Epithelial cell of esophagus (primary cell): ENCODE results near the gene TPCN2.

Experiments
- DNase-seq: peaks from one replicate; pipeline ENCODE4 v3.0.0; 2010; ENCODE audit warnings: low read depth
- H3K4me3 ChIP-seq: 2 replicates; pipeline ENCODE4 v1.5.1; 2011; ENCODE audit warnings: mild to moderate bottlenecking, low read length, control low read depth
- TF ChIP-seq, protein P1 (sequence below): IDR thresholded peaks from 2 replicates; pipeline ENCODE4 v1.5.1; 2011; ENCODE audit warnings: low read depth, mild to moderate bottlenecking, low read length, control low read depth, inconsistent platforms; ENCODE audit not compliant: insufficient read depth; ENCODE audit errors: missing control alignments

TPCN2 gene

DNA sequence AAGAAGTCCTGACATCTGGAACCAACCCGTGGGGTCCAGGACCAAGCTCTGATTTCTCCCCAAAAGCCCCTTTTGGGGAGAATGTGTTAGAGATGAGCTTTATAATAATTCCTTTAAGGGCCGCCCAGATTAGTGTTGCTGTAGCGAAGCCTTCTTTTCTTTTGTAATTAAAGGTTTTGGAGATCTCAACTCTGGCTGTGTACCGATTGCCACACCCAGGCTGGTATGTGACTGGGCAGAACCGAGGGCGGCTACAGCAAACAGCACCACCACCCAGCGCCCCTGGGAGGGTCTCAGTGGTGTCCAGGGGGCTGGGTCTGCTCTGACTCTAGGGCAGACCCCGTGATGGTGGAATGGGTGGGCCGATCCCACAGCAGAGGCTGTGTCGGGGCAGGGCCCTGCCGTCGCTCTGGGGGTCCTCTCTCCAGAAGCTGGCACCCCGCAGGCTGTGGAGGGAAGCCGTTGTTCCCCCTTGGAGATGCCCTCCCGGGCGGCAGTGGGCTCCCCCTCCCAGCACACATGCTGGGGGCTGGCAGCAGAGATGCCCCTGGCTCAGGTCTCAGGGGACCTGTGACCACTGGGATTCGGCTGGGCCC, 31.0 kb downstream of the TPCN2 start:
- TF ChIP-seq, protein P1, sequence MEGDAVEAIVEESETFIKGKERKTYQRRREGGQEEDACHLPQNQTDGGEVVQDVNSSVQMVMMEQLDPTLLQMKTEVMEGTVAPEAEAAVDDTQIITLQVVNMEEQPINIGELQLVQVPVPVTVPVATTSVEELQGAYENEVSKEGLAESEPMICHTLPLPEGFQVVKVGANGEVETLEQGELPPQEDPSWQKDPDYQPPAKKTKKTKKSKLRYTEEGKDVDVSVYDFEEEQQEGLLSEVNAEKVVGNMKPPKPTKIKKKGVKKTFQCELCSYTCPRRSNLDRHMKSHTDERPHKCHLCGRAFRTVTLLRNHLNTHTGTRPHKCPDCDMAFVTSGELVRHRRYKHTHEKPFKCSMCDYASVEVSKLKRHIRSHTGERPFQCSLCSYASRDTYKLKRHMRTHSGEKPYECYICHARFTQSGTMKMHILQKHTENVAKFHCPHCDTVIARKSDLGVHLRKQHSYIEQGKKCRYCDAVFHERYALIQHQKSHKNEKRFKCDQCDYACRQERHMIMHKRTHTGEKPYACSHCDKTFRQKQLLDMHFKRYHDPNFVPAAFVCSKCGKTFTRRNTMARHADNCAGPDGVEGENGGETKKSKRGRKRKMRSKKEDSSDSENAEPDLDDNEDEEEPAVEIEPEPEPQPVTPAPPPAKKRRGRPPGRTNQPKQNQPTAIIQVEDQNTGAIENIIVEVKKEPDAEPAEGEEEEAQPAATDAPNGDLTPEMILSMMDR = no peak
- H3K4me3 ChIP-seq = no peak overlapping the region
- DNase-seq = no peak

DNA sequence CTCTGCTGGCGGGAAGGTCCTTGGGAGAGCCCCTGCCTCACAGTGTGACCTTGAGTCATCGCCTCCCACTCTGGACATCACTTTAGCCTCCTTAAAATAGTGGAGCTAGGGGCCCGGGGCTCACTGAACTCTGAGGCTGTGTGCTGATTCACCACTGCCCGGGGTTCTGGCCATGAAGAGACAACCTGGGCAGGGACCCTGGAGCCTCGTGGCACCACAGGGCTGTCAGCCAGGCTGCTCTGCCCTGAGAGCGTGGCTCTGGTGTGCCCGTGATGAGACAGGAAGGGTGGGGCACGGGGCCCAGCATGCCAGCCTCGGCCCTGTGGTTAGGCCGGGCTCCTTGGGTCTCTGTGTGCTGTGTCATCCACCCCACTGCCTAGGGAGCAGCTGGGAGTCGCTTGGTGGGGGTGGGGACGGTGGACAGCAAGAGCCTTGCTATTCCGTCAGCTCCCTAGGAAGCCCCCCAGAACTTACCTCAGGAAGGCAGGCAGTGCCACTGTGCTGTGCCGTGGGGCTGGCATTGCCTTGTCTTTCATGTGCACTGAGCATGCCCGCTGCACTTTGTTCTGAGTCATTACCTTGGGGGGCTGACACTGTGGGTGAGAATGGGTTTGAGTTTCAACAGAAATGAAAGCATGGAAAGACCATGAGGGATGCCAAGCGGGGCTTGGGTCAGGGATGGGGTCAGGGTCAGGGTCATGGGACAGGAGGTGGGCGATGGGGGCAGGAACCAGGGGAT, 31.7 kb downstream of the TPCN2 start:
- peak; percentile 70 for DNase-seq
- TF ChIP-seq, protein P1 = no peak
- no peak overlapping the region for H3K4me3 ChIP-seq

- TF ChIP-seq, protein P1 = no peak
- no peak overlapping the region for H3K4me3 ChIP-seq
- no peak for DNase-seq
Observed at GRCh38 chr11:69081180-69081579, 32.4 kb downstream of the TPCN2 start.

DNA sequence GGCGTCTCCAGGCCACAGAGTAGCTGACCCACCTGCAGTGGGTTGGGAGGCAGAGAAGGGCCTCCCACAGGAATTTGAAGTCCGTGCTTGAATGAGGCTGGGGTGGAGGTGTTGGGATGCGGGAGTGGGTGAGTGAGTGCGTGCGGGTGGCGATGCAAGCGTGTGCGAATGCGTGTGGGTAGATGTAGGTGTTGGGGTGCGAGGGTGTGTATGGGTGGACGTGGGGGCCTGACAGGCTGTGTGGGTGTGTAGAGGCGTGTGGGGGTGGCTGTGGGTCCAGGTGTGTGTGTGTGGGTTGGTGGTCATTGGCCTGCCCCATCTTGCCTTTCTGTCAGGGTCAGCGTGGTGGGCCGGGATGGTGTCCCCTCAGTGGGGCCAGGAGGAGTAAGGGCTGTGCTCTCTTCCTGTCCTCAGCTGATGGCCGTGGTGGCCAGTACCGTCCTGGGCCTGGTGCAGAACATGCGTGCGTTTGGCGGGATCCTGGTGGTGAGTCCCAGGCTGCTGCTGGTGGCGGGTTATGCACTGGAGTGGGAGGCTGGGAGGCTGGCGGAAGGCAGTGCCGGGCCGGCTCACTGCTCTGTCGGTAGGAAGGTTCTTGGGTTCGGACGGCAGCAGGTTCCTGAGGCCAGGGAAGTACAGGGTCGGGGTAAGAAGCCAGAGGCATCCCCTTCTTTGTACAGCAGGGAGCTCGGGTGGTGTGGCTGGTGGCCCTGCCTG, 35.0 kb downstream of the TPCN2 start:
- TF ChIP-seq, protein P1 = no peak
- no peak overlapping the region for H3K4me3 ChIP-seq
- no peak for DNase-seq

GRCh38 chr11:69084371-69084770, 35.6 kb downstream of the TPCN2 start:
- TF ChIP-seq, protein P1 = no peak
- DNase-seq = no peak
- H3K4me3 ChIP-seq = no peak overlapping the region

DNA sequence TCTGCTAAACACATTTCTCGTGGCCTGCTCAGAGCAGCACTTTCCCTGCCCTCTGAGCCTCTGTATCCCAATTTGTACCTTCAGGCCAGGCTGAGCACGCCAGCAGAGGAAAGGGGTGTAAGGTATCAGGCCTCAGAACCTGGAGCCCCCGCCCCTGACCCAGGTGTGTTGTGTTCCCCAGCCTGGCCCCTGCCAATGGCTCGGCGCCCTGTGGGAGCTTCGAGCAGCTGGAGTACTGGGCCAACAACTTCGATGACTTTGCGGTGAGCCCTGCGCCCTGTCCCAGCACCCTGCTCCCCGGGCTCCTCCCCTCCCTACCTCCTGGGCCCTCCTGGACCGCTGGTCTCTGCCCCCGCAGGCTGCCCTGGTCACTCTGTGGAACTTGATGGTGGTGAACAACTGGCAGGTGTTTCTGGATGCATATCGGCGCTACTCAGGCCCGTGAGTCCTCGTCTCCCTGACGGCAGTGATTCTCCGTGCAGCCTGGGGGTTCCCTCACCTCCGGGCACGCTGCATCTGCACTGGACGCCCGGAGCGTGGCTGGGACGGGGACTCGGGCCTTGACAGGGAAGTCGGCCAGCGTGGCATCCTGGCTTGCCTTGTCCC, 36.9 kb downstream of the TPCN2 start:
- no peak overlapping the region for H3K4me3 ChIP-seq
- TF ChIP-seq, protein P1 = no peak

More for the DNA sequence above, 36.9 kb downstream of the TPCN2 start:
- DNase-seq = no peak
